ENCODE measurements around the gene SEPTIN11. TPM values are rescaled to one million over a fixed set of nuclear protein-coding genes. Genes with fewer than 3 reads are reported as not detected.

Gene SEPTIN11
- total RNA-seq: 300 and 349 TPM in 2 replicates

GRCh38 chr4:76949276-76950051 lies at the start of gene SEPTIN11:
SEPTIN11 (plus strand) TSS chr4:76949752; CDS start chr4:76949904, 152 bp downstream.

Other genes starting within 250 kb of the SEPTIN11 start
- not detected in 2 replicates for gene SOWAHB, start 51.6 kb upstream of the SEPTIN11 start, total RNA-seq
- gene CCNI, start 126.2 kb downstream of the SEPTIN11 start, total RNA-seq: 106 and 193 TPM in 2 replicates
- gene CCNG2, start 207.5 kb downstream of the SEPTIN11 start, total RNA-seq: 12.6 and 26.9 TPM in 2 replicates

Measured in pericardium fibroblast (primary cell).